Measurements from ENCODE around the gene IL12RB2.
"Not testable (repeated sequence)": the region's sequence is repeated elsewhere in the genome, so short reads cannot be mapped to it uniquely, and the experiment has no call there.

The IL12RB2 gene

GRCh38 chr1:67393737-67394136 lies 86.1 kb downstream of the IL12RB2 start:
- no peak overlapping the region for H2AK5ac ChIP-seq (ENCODE audit: low read length)
- no peaks in the 10 kb centered on the region for H3K27me3 ChIP-seq (ENCODE audit: insufficient read depth, low read length)
- no peak overlapping the region for H2AFZ ChIP-seq (ENCODE audit: insufficient read depth, low read length, poor library complexity)
- H2BK12ac ChIP-seq (ENCODE audit: low read length): no peak overlapping the region
- no peak overlapping the region for H3K4me3 ChIP-seq (ENCODE audit: low read depth, low read length)
- H3K9me3 ChIP-seq (ENCODE audit: insufficient read depth, low read depth, low read length): no peaks in the 10 kb centered on the region
- H3K36me3 ChIP-seq (ENCODE audit: control insufficient read depth in 1 of 2, insufficient read depth in 2 of 2, low read length in 2 of 2): no peaks in the 10 kb centered on the region
- WGBS (ENCODE audit: extremely low coverage, insufficient coverage, insufficient read length): no CpG with 5 or more reads among the region's 3 CpGs
- H3K79me1 ChIP-seq (ENCODE audit: low read length): no peaks in the 10 kb centered on the region
- no peak overlapping the region for H4K12ac ChIP-seq (ENCODE audit: low read depth, low read length)
- no peak overlapping the region for H3K27ac ChIP-seq (ENCODE audit: low read depth, low read length)
- H3K9ac ChIP-seq (ENCODE audit: low read length): no peak overlapping the region
- no peak overlapping the region for H3K4ac ChIP-seq (ENCODE audit: low read depth, low read length)
- H4K8ac ChIP-seq (ENCODE audit: low read depth, low read length): no peak overlapping the region
- no peak overlapping the region for H4K91ac ChIP-seq (ENCODE audit: low read depth, low read length)
- H3K23ac ChIP-seq (ENCODE audit: low read length): no peak overlapping the region
- no peaks in the 10 kb centered on the region for H3K4me1 ChIP-seq (ENCODE audit: control insufficient read depth in 1 of 2, insufficient read depth in 2 of 2, low read length in 2 of 2)
- no peak overlapping the region for H2BK5ac ChIP-seq (ENCODE audit: low read depth, low read length, poor library complexity)
- no peak overlapping the region for H3K14ac ChIP-seq (ENCODE audit: low read length)
- no peak for DNase-seq
- H3K18ac ChIP-seq (ENCODE audit: low read length): no peak overlapping the region
- no peak overlapping the region for H2BK120ac ChIP-seq (ENCODE audit: insufficient read depth, low read length, poor library complexity)
- H3K4me2 ChIP-seq (ENCODE audit: low read length): no peak overlapping the region
- H3K79me2 ChIP-seq (ENCODE audit: control insufficient read depth, insufficient read depth, low read length, poor library complexity): no peaks in the 10 kb centered on the region

- no peak for DNase-seq
- Histone ChIP-seq H3K27me3 (ENCODE audit: insufficient read depth, low read length) (no peaks in the 10 kb centered on the region), H4K8ac (ENCODE audit: low read depth, low read length) (no peak overlapping the region), H3K9me3 (ENCODE audit: insufficient read depth, low read depth, low read length) (no peaks in the 10 kb centered on the region), H2BK120ac (ENCODE audit: insufficient read depth, low read length, poor library complexity) (no peak overlapping the region), H2BK5ac (ENCODE audit: low read depth, low read length, poor library complexity) (no peak overlapping the region), H3K36me3 (ENCODE audit: control insufficient read depth in 1 of 2, insufficient read depth in 2 of 2, low read length in 2 of 2) (no peaks in the 10 kb centered on the region), H4K91ac (ENCODE audit: low read depth, low read length) (no peak overlapping the region), H3K4me1 (ENCODE audit: control insufficient read depth in 1 of 2, insufficient read depth in 2 of 2, low read length in 2 of 2) (no peaks in the 10 kb centered on the region), H3K4ac (ENCODE audit: low read depth, low read length) (no peak overlapping the region), H3K9ac (ENCODE audit: low read length) (no peak overlapping the region), H3K18ac (ENCODE audit: low read length) (no peak overlapping the region), H3K79me1 (ENCODE audit: low read length) (no peaks in the 10 kb centered on the region), H3K14ac (ENCODE audit: low read length) (no peak overlapping the region), H3K4me2 (ENCODE audit: low read length) (no peak overlapping the region), H3K27ac (ENCODE audit: low read depth, low read length) (no peak overlapping the region), H3K79me2 (ENCODE audit: control insufficient read depth, insufficient read depth, low read length, poor library complexity) (no peaks in the 10 kb centered on the region), H2AFZ (ENCODE audit: insufficient read depth, low read length, poor library complexity) (no peak overlapping the region), H4K12ac (ENCODE audit: low read depth, low read length) (no peak overlapping the region), H3K23ac (ENCODE audit: low read length) (no peak overlapping the region), H2BK12ac (ENCODE audit: low read length) (no peak overlapping the region), H2AK5ac (ENCODE audit: low read length) (no peak overlapping the region), H3K4me3 (ENCODE audit: low read depth, low read length) (no peak overlapping the region)
- WGBS (ENCODE audit: extremely low coverage, insufficient coverage, insufficient read length): no CpG with 5 or more reads among the region's 4 CpGs
Observed at GRCh38 chr1:67394548-67394947, 86.9 kb downstream of the IL12RB2 start.

- H3K4me1 ChIP-seq (ENCODE audit: control insufficient read depth in 1 of 2, insufficient read depth in 2 of 2, low read length in 2 of 2): no peaks in the 10 kb centered on the region
- DNase-seq: no peak
- no peak overlapping the region for H2BK120ac ChIP-seq (ENCODE audit: insufficient read depth, low read length, poor library complexity)
- no peaks in the 10 kb centered on the region for H3K36me3 ChIP-seq (ENCODE audit: control insufficient read depth in 1 of 2, insufficient read depth in 2 of 2, low read length in 2 of 2)
- H3K4ac ChIP-seq (ENCODE audit: low read depth, low read length): no peak overlapping the region
- H3K79me1 ChIP-seq (ENCODE audit: low read length): no peaks in the 10 kb centered on the region
- H2BK12ac ChIP-seq (ENCODE audit: low read length): no peak overlapping the region
- no peak overlapping the region for H3K9ac ChIP-seq (ENCODE audit: low read length)
- no peak overlapping the region for H3K23ac ChIP-seq (ENCODE audit: low read length)
- no peak overlapping the region for H3K4me2 ChIP-seq (ENCODE audit: low read length)
- no peaks in the 10 kb centered on the region for H3K27me3 ChIP-seq (ENCODE audit: insufficient read depth, low read length)
- H3K14ac ChIP-seq (ENCODE audit: low read length): no peak overlapping the region
- WGBS (ENCODE audit: extremely low coverage, insufficient coverage, insufficient read length): no CpG with 5 or more reads among the region's 7 CpGs
- no peak overlapping the region for H2BK5ac ChIP-seq (ENCODE audit: low read depth, low read length, poor library complexity)
- no peaks in the 10 kb centered on the region for H3K79me2 ChIP-seq (ENCODE audit: control insufficient read depth, insufficient read depth, low read length, poor library complexity)
- no peak overlapping the region for H4K12ac ChIP-seq (ENCODE audit: low read depth, low read length)
- no peak overlapping the region for H3K4me3 ChIP-seq (ENCODE audit: low read depth, low read length)
- no peak overlapping the region for H2AFZ ChIP-seq (ENCODE audit: insufficient read depth, low read length, poor library complexity)
- H4K8ac ChIP-seq (ENCODE audit: low read depth, low read length): no peak overlapping the region
- H2AK5ac ChIP-seq (ENCODE audit: low read length): no peak overlapping the region
- no peaks in the 10 kb centered on the region for H3K9me3 ChIP-seq (ENCODE audit: insufficient read depth, low read depth, low read length)
- no peak overlapping the region for H4K91ac ChIP-seq (ENCODE audit: low read depth, low read length)
- no peak overlapping the region for H3K18ac ChIP-seq (ENCODE audit: low read length)
- no peak overlapping the region for H3K27ac ChIP-seq (ENCODE audit: low read depth, low read length)
Observed at GRCh38 chr1:67399199-67399993, 91.7 kb downstream of the IL12RB2 start.

GRCh38 chr1:67400029-67400786 lies 92.5 kb downstream of the IL12RB2 start:
- not testable (repeated sequence) for H4K12ac ChIP-seq (ENCODE audit: low read depth, low read length); H2BK12ac ChIP-seq (ENCODE audit: low read length); H3K4me1 ChIP-seq (ENCODE audit: control insufficient read depth in 1 of 2, insufficient read depth in 2 of 2, low read length in 2 of 2); H3K14ac ChIP-seq (ENCODE audit: low read length); H2BK120ac ChIP-seq (ENCODE audit: insufficient read depth, low read length, poor library complexity); H3K9ac ChIP-seq (ENCODE audit: low read length); H3K4me3 ChIP-seq (ENCODE audit: low read depth, low read length); H3K27ac ChIP-seq (ENCODE audit: low read depth, low read length); H3K4me2 ChIP-seq (ENCODE audit: low read length); H4K91ac ChIP-seq (ENCODE audit: low read depth, low read length); H3K23ac ChIP-seq (ENCODE audit: low read length); H3K4ac ChIP-seq (ENCODE audit: low read depth, low read length); H3K36me3 ChIP-seq (ENCODE audit: control insufficient read depth in 1 of 2, insufficient read depth in 2 of 2, low read length in 2 of 2); H2AK5ac ChIP-seq (ENCODE audit: low read length); H3K18ac ChIP-seq (ENCODE audit: low read length); H4K8ac ChIP-seq (ENCODE audit: low read depth, low read length); H2AFZ ChIP-seq (ENCODE audit: insufficient read depth, low read length, poor library complexity); H3K79me1 ChIP-seq (ENCODE audit: low read length); H3K27me3 ChIP-seq (ENCODE audit: insufficient read depth, low read length); H3K9me3 ChIP-seq (ENCODE audit: insufficient read depth, low read depth, low read length); H2BK5ac ChIP-seq (ENCODE audit: low read depth, low read length, poor library complexity); H3K79me2 ChIP-seq (ENCODE audit: control insufficient read depth, insufficient read depth, low read length, poor library complexity)
- no CpG with 5 or more reads among the region's 12 CpGs for WGBS (ENCODE audit: extremely low coverage, insufficient coverage, insufficient read length)
- DNase-seq: peak; percentile 73 to 84
